ENCODE results near the gene DPCD.

The DPCD gene

DNA sequence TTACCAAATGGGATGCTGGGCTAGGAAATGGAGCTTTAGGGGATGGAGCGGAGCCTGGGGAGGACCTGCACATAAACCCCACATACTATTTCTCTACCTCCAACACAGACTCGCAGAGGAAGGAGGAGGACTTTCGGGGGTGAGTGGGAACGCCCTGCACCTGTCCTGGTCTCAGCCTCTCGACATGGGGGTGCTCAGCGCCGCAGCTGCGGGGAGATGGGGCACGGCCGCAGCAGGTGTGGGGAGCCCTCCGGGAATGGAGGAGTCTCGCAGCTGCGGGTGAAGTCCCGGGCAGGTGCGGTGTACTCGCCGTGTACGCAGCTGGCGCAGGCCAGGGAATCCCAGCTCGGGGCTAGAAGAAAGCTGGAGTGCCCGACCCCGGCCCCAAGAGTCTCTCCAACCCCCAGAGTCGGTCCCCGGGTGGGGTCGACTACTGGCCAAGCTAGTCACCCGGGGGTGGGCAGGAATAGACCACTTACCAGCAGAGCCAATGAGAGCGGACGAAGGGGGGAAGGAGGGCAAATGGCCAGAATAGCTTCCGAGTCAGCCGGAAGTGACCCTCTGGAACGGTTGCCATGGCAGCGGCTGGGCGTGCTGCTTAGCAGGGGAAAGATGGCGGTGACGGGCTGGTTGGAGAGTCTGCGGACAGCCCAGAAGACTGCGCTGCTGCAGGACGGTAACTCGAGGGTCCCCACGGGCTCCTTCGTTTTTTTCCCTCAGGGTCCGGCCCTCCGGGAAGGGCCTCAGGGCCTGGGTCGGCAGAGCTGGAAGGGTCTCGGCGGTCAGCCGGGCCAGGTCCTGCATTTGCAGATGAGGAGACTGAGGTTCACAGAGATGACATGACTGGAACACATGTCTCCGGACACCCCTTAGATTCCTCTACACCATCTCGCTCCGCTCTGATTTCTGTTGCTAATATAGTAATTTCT, at the start of gene DPCD, which contains the start of gene POLL:
DPCD (plus strand) TSS at position 597 of the 929 bp plus-strand sequence; CDS start at position 613, 16 bp downstream.
POLL (minus strand) TSS at position 533 of the 929 bp plus-strand sequence. CDS start 897 bp downstream, outside the sequence.
- Mint-ChIP-seq H3K4me1 (peaks cover 31% of the 10 kb centered on the region), H3K27me3 (no peaks in the 10 kb centered on the region), H3K36me3 (no peaks in the 10 kb centered on the region), H3K4me3 (peak within 1 kb of the TSS; percentile 95), H3K27ac (peak within 1 kb of the TSS; percentile 89), H3K9me3 (no peaks in the 10 kb centered on the region)

DNA sequence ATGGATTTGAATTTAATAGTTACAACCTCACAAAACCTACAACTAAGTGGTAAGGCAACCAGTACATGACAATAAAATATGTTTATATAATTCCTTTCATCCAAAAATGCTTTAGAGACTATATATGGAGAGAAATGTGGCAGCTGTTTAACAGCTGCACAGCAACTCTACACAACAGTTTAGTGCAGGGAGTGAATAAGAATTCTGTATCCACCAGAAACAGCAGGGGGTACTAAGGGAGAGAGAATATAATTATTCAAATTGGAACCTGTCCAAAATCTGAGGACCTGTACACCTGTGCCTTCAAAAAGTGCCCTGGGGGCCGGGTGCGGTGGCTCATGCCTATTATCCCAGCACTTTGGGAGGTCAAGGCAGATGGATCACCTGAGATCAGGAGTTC, 49.7 kb upstream of the DPCD start:
- no peaks in the 10 kb centered on the region for H3K9me3 Mint-ChIP-seq
- H3K4me3 Mint-ChIP-seq = no peak overlapping the region
- H3K4me1 Mint-ChIP-seq = no peaks in the 10 kb centered on the region
- H3K36me3 Mint-ChIP-seq = peaks cover 12% of the 10 kb centered on the region
- H3K27ac Mint-ChIP-seq = no peak overlapping the region
- no peaks in the 10 kb centered on the region for H3K27me3 Mint-ChIP-seq

DNA sequence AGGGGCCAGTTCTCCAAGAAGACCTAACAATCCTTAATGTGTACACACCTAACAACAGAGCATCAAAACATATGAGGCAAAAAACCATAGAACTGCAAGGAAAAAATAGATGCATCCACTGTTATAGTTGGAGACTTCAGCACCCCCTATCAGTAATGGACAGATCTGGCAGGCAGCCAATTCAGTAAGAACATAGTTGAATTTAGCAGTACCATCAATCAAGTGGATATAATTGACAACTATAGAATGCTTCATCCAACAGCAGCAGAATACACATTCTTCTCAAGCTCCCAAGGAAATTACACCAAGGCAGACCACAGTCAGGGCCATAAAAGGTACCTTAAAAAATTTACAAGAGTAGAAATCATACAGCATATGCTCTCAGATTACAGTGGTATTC, 42.2 kb upstream of the DPCD start:
- Mint-ChIP-seq H3K4me1 (no peaks in the 10 kb centered on the region), H3K36me3 (peaks cover 5% of the 10 kb centered on the region), H3K4me3 (no peak overlapping the region), H3K27me3 (no peaks in the 10 kb centered on the region), H3K27ac (no peak overlapping the region), H3K9me3 (no peaks in the 10 kb centered on the region)

DNA sequence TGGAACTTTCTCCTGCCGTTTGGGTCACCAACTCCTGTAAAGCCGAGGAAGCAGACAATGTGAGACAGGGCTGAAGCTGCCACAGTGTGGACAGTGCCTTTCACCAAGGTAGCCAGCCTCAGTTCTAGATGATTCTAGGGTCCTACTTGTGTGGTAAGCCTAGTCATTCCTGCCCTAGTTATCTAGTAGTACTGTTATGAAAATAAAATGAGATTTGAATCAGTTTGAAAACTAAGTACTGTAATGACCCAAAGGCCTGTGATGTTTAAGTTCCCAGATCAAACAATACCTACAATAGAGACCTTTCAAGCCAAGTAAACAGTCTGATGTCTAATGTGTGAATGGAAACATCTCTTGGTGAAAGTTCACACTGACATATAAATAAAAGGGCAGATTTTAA, 37.2 kb upstream of the DPCD start:
- H3K27me3 Mint-ChIP-seq = no peaks in the 10 kb centered on the region
- H3K27ac Mint-ChIP-seq = no peak overlapping the region
- no peak overlapping the region for H3K4me3 Mint-ChIP-seq
- H3K4me1 Mint-ChIP-seq = no peaks in the 10 kb centered on the region
- H3K36me3 Mint-ChIP-seq = peaks cover 12% of the 10 kb centered on the region
- no peaks in the 10 kb centered on the region for H3K9me3 Mint-ChIP-seq

DNA sequence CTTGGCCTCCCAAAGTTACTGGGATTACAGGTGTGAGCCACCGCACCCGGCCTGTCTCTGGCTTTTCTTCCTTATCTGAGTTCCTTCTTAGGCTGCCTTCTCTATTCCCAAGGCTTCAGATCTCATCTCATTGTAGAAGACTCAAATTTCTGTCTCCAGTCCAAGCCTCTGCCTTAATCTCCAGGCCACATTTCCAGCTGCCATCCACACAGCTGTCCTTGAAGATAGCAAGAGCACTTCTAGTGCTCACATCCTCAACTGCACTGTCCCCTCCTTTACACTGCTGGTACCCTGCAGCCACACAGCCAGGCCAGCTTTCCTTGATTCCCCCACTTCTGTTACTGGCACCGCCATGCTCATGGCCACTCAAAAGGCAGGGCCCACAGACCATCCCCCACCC, 35.7 kb upstream of the DPCD start:
- no peak overlapping the region for H3K27ac Mint-ChIP-seq
- no peak overlapping the region for H3K4me3 Mint-ChIP-seq
- H3K27me3 Mint-ChIP-seq = no peaks in the 10 kb centered on the region
- H3K4me1 Mint-ChIP-seq = no peaks in the 10 kb centered on the region
- peaks cover 12% of the 10 kb centered on the region for H3K36me3 Mint-ChIP-seq
- no peaks in the 10 kb centered on the region for H3K9me3 Mint-ChIP-seq

DNA sequence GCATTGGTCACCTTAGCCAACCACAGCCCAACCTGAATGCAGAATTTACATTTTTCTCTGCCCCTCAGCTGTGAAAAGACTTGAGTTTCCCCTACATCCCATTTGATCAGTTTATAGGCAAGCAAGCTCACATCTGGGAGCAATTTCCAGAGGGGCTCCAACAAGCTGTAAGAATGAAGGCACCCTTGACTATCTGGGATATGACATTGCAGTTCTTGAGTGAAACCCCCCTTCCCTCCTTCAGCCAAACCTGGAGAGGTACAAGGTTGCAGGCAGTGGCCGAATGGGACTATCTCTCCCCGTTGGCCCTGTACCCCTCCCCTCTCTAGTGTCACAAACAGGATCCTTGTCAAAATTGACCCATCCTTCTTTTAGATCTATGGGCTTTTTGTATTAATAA, 30.6 kb upstream of the DPCD start:
- Mint-ChIP-seq H3K9me3 (no peaks in the 10 kb centered on the region), H3K4me1 (peaks cover 17% of the 10 kb centered on the region), H3K36me3 (peaks cover 5% of the 10 kb centered on the region), H3K4me3 (no peak overlapping the region), H3K27me3 (no peaks in the 10 kb centered on the region), H3K27ac (no peak overlapping the region)

DNA sequence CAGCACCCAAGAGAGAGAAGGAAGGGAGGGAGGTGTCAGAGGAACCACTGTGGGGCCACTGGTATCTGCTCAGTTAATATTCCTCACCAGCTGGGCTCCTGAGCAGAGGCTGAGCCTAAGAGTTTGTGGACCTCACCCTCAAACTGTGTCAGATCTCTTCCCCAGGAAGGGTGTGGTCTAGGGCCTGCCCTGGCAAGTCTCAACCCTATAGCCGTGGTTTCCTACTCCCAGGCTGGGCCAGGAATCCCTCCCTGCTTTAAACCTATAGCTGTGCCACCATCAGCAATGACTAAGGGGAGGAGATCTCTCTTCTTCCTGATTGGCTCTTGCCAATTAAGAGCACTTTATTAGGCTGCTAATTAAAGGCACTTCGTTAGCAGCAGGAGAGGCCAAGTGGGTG, 29.9 kb upstream of the DPCD start:
- Mint-ChIP-seq H3K4me1 (peaks cover 17% of the 10 kb centered on the region), H3K9me3 (no peaks in the 10 kb centered on the region), H3K27me3 (no peaks in the 10 kb centered on the region), H3K27ac (no peak overlapping the region), H3K4me3 (no peak overlapping the region), H3K36me3 (peaks cover 3% of the 10 kb centered on the region)

DNA sequence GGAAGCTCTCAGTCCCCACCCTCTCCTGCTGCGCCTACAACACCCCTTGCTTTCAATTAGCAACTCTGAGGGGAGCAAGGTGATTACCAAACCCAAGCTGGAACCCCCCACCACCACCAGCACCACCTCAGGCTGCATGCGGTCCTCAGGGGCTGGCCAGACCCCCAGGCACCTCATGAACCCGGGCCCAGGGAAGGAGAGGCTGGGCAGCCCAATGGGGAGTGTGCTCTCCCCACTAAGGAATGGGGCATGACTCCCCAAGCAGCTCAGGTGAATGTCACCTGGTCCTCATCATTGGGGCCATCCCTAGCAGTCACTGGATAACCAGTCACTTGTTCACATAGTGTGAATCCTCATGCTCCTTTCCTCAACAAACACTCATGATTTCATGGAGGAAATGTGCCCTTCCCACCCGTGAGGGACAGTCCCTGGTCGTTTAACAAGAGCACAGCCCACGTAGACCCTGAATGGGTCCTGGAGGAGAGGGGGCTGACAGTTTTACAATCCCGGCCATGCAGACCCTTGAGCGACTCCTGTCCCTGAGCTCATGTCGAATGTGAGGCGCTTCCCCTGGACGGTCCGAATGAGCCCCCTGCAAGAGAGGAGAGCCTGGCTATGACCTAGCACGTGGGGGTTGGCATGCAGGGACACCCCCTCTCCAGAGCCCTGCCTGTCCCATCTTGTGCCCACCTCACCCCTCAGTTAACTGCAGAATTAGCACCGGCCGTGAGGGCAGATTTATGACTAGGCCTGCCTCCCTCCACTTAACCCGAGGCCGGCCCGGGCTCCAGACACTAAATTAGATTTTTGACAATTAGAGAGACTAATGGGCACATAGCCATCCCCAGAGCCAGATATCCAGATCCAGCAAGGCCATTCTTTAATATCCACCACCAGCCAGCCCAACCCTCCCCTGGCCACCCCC, 29.2 kb upstream of the DPCD start:
- Mint-ChIP-seq H3K4me1 (peaks cover 17% of the 10 kb centered on the region), H3K9me3 (no peaks in the 10 kb centered on the region), H3K36me3 (no peaks in the 10 kb centered on the region), H3K27ac (no peak overlapping the region), H3K4me3 (no peak overlapping the region), H3K27me3 (peaks cover 2% of the 10 kb centered on the region)

DNA sequence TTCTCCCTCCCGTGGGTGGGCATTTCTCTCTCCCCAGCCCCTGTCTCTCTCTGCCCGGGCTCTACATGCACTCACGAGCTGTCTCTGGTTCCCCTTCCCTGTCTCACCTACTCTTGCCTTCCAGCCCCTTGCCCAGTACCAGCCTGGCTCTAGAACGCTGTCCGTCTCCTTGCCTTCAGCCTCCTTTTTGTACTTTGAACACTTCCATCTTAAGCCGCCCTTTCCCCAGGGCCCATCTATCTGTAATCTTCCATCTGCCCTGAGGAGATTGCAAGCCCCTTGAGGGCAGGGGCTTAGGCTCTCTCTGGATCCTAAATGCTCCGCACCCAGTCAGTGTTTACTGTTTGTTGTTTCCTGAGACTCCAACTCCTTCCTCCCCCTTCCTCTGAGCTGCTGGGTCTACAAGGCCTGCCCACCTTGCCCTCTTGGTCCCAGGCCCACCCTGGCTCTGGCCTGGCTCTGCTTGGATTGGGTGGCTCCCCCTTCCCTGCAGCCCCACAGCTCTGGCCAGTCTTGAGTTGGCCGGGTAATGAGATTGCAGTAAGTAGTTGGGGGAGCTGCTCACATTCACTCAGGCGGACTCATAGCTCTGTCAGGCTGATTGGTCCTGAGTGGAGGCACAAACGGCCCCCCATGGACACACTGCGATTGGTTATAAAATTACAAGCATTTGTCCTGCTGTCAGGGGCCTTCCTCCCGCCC, 28.4 kb upstream of the DPCD start:
- Mint-ChIP-seq H3K9me3 (no peaks in the 10 kb centered on the region), H3K27me3 (peaks cover 6% of the 10 kb centered on the region), H3K27ac (no peak overlapping the region), H3K36me3 (no peaks in the 10 kb centered on the region), H3K4me1 (peaks cover 17% of the 10 kb centered on the region), H3K4me3 (no peak overlapping the region)

DNA sequence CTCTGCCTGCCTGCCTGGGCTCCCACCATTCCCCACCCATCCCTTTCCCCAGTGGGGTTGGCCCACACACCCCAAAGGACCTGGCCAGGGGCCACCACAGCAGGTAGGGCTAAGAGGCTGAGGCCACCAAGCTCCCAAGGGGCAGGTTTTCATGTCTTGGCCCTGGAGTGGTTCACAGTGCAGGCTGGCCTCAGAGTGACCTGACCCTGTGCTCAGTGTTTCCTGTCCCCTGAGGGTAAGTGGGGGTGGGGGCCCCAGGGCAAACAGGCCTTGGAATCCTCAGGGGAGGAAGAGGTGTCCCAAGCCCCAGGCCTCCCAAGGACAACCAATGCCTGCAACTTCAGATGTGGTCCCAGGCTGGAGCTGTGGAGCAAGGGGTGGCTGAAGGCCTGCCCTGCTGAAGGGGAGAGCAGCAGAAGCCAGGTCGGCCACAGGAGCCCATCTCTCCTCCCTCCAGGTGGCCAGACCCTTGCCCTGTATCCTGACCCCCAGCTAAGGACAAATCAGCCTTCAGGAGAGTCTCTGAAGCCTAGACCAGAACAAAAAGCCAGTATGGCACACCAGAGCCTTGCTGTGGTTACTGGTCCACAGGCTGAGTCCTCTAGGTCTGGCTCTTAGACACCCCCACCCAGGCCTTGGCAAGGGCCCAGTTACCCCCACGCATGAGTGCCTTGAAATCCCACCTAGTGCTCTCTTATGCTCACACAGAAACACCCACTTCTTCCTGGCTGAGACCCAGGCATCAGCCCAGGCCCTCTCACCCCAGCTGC, 27.6 kb upstream of the DPCD start:
- H3K4me3 Mint-ChIP-seq = no peak overlapping the region

DNA sequence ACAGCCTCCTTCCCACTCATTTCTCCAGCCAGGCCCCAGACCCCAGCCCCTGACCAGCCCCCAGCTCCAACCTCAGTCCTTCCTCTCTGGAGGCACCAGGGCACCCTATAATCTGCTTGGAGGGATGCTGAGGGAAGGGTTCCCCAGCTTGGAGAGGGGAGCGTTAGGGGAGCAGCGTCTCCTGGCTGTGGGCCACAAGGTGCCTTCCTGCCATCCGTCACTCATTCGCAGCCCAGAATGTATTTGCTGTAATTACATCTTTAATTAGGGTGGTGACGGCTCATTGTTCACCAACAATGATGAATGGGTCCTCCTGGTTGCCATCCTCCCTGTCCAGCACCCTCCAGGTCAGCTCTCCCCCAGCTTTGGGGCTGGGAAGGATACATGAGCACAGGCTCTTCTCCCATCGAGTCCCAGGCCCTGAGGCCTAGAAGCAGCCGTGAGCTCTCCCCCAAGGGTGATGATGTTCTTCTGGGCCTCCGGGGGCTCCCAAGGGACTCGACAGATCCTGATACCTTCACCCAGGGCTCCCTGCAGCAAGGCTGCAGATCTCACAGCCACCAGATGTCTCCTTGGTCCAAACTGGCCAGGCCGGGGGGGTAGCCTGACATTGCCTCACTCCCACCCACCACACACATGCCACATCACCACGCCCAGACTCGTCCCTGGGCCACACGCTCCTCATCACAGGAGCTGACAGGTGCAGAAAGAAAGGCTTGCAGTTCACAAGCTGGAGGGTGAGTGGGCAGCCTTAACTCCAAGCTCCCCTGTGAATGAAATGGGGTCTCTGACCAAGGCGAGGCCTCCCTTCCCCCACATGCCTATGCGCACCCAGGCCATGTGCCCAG, 26.8 kb upstream of the DPCD start:
- Mint-ChIP-seq H3K4me1 (peaks cover 17% of the 10 kb centered on the region), H3K27ac (no peak overlapping the region)

More for the DNA sequence above, 27.6 kb upstream of the DPCD start:
- no peaks in the 10 kb centered on the region for H3K36me3 Mint-ChIP-seq
- no peak overlapping the region for H3K27ac Mint-ChIP-seq
- H3K9me3 Mint-ChIP-seq = no peaks in the 10 kb centered on the region
- peaks cover 12% of the 10 kb centered on the region for H3K27me3 Mint-ChIP-seq
- H3K4me1 Mint-ChIP-seq = peaks cover 17% of the 10 kb centered on the region

DNA sequence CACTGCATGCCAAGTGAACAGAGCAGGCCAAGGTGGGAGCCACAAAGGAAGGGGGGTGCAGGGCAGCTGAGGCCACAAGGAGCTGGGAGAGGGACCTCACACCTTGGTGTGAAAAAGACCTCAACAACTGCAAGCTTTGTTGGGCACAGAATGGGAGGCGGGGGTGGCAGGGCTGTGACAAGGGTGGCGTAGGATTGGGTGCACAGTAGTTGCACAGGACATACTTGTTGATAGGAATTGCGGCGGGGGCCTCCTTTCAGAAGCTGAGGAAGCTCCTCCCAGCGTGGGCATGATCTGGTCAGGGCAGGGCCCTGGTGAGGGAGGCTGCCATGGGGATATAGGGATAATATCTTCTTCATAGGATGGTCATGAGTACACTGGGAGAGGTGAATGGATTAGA, 25.9 kb upstream of the DPCD start:
- Mint-ChIP-seq H3K9me3 (no peaks in the 10 kb centered on the region), H3K4me3 (no peak overlapping the region), H3K36me3 (peaks cover under 1% of the 10 kb centered on the region), H3K4me1 (peaks cover 23% of the 10 kb centered on the region), H3K27ac (no peak overlapping the region), H3K27me3 (peaks cover 24% of the 10 kb centered on the region)

More for the DNA sequence above, 26.8 kb upstream of the DPCD start:
- peaks cover 17% of the 10 kb centered on the region for H3K27me3 Mint-ChIP-seq
- H3K36me3 Mint-ChIP-seq = no peaks in the 10 kb centered on the region
- no peaks in the 10 kb centered on the region for H3K9me3 Mint-ChIP-seq
- H3K4me3 Mint-ChIP-seq = no peak overlapping the region

DNA sequence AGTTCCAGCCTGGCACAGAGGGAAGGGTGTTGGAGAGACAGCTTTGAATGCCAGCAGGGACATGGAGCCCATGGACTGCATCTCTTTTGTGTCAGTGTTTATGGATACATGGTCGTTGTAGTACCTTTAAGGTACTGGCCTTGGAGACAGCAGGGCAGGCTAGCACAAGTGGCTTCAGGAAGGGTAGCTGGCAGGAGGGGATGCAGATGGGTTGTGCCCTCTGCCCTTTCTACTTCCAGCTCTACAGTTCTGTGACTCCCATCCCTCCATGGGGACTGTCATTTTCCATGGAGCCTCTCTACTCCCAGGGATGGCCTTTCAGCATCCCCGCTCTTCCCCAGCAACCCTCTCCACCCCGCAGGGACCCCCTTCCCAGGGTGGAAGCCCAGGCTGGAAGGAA, 25.1 kb upstream of the DPCD start:
- peaks cover 30% of the 10 kb centered on the region for H3K27me3 Mint-ChIP-seq
- no peak overlapping the region for H3K4me3 Mint-ChIP-seq
- H3K4me1 Mint-ChIP-seq = peaks cover 20% of the 10 kb centered on the region
- no peak overlapping the region for H3K27ac Mint-ChIP-seq
- H3K36me3 Mint-ChIP-seq = peaks cover 2% of the 10 kb centered on the region
- H3K9me3 Mint-ChIP-seq = no peaks in the 10 kb centered on the region

DNA sequence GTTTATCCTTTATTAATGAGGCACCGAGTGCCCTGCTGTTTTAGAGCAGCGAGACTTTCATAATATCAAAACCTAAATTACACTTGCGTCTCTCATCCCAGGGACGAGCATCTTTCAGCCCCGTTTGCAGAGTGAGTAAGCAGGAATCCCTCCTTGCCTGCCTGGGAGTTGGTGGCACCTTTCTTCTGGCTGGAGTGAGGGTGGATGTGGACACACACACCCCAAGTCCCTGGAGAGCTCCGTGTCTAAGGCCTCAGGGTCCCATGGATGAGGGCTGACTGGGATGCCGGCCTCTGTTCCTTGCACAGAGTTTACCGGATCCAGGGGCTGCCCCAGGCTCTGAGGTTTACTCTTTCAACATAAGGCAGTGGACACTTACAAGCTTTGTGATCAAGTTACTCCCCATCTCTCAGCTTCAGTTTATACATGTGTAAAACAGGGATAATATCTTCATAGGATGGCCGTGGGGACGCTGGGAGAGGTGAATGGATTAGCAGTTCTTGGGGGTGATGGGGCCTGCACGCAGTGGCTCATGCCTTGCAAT, 24.6 kb upstream of the DPCD start:
- peaks cover 14% of the 10 kb centered on the region for H3K4me1 Mint-ChIP-seq
- no peak overlapping the region for H3K27ac Mint-ChIP-seq
- peaks cover 2% of the 10 kb centered on the region for H3K36me3 Mint-ChIP-seq
- no peaks in the 10 kb centered on the region for H3K9me3 Mint-ChIP-seq
- H3K4me3 Mint-ChIP-seq = no peak overlapping the region
- H3K27me3 Mint-ChIP-seq = peaks cover 36% of the 10 kb centered on the region

Measured in activated naive CD4-positive, alpha-beta T cell treated with anti-CD3 and anti-CD28 coated beads, Interleukin-2, amount 50 U/mL, for 24 hours (primary cell).